Uterus (tissue), 4 donors: Measurements from ENCODE around the gene GALNT3. TPM values are rescaled to one million over a fixed set of nuclear protein-coding genes. Genes with fewer than 3 reads are reported as not detected.

ENCODE experiments used
- DNase-seq, 2 donors: peaks; one replicate each; pipeline ENCODE4 v3.0.0-alpha.2; 2019 to 2020
- H3K27ac ChIP-seq, 2 donors: fragments of 200-600 bp; sonication (generic); 1 replicate in 1 of 2; 2 replicates in 1 of 2; pipeline ENCODE4 v1.5.1; 2016 to 2018
- H3K27me3 ChIP-seq, 2 donors: fragments of 200-600 bp; sonication (generic); one replicate each; pipeline ENCODE4 v1.5.1; 2018 to 2019; ENCODE audit warnings: control low read depth in 1 of 2
- H3K36me3 ChIP-seq, 2 donors: fragments of 200-600 bp; sonication (generic); one replicate each; pipeline ENCODE4 v1.5.1; 2019; ENCODE audit warnings: control low read depth in 1 of 2
- H3K4me1 ChIP-seq, 2 donors: fragments of 200-600 bp; sonication (generic); one replicate each; pipeline ENCODE4 v1.5.1; 2018 to 2019; ENCODE audit warnings: control low read depth in 1 of 2
- H3K4me3 ChIP-seq, 2 donors: fragments of 200-600 bp; sonication (generic); 1 replicate in 1 of 2; 2 replicates in 1 of 2; pipeline ENCODE4 v1.5.1; 2018 to 2019; ENCODE audit warnings: mild to moderate bottlenecking in 1 of 2
- H3K9me3 ChIP-seq, 2 donors: fragments of 200-600 bp; sonication (generic); one replicate each; pipeline ENCODE4 v1.5.1; 2019; ENCODE audit warnings: control low read depth in 1 of 2
- POLR2A ChIP-seq, 2 donors: fragments of 450-650 bp; IDR thresholded peaks; one replicate each; pipeline ENCODE4 v1.6.1; 2016; ENCODE audit warnings: antibody characterized with exemption in 2 of 2, mild to moderate bottlenecking in 1 of 2, moderate library complexity in 1 of 2
- intact Hi-C: fragments of 100-400 bp; cut with DNase I; formaldehyde crosslinking; loops from one replicate; pipeline ENCODE4 v1.15.1; 2023; ENCODE audit warnings: low total_unique reads
- total RNA-seq, 4 donors: library from RNA; depleted of rRNA in 3 of 4; stranded (reverse); fragments of >200 nt in 3 of 4; gene quantifications; one replicate each; pipeline versions ENCODE4 v1.1.0 to v1.2.4, GENCODE V29; 2014 to 2023
- TF ChIP-seq, protein P1 (sequence below), 4 experiments: fragments of 200-600 bp in 2 of 4; fragments of 450-650 bp in 2 of 4; sonication (generic) in 2 of 4; IDR thresholded peaks; one replicate each; pipeline ENCODE4 v1.5.1; 2016 to 2019; ENCODE audit warnings: antibody characterized with exemption in 4 of 4, mild to moderate bottlenecking in 2 of 4, moderate library complexity in 1 of 4
- donor health status: DM: yes; HTN: yes; CAD: no.

The GALNT3 gene
- total RNA-seq, 4 donors from 2014 or later = 0.29 to 17.7 (median 1.6) TPM; not detected in 1

GRCh38 chr2:165810418-165810817 is 16.4 kb upstream of the GALNT3 start:
- Histone ChIP-seq H3K4me3 (no peak overlapping the region), H3K36me3 (no peaks in the 10 kb centered on the region), H3K27ac (no peak overlapping the region), H3K9me3 (no peaks in the 10 kb centered on the region), H3K4me1 (no peaks in the 10 kb centered on the region), H3K27me3 (no peaks in the 10 kb centered on the region)
- TF ChIP-seq, protein P1, sequence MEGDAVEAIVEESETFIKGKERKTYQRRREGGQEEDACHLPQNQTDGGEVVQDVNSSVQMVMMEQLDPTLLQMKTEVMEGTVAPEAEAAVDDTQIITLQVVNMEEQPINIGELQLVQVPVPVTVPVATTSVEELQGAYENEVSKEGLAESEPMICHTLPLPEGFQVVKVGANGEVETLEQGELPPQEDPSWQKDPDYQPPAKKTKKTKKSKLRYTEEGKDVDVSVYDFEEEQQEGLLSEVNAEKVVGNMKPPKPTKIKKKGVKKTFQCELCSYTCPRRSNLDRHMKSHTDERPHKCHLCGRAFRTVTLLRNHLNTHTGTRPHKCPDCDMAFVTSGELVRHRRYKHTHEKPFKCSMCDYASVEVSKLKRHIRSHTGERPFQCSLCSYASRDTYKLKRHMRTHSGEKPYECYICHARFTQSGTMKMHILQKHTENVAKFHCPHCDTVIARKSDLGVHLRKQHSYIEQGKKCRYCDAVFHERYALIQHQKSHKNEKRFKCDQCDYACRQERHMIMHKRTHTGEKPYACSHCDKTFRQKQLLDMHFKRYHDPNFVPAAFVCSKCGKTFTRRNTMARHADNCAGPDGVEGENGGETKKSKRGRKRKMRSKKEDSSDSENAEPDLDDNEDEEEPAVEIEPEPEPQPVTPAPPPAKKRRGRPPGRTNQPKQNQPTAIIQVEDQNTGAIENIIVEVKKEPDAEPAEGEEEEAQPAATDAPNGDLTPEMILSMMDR (IDR thresholded peaks at IDR 0.05) = no peak
- TF ChIP-seq POLR2A (IDR thresholded peaks at IDR 0.05) = no peak
- intact Hi-C loops = no loop called here
- no peak for DNase-seq

DNA sequence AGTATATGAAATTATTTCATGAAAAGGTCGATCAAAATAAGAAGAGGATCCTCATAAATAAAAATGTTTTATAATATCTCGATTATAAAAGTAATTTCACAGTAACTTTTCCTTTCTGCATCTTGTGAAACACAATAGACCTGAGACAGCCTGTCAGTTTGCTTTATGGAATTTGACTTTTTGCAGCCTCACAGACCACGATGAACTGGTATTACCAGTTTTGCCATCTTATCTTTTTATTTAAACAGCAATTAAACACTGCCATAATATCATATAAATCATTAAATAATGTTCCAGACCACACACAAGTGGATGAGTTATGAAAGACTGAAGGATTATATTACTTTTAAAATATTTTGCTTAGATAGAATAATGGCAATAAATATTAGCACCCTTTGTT is 10.7 kb upstream of the GALNT3 start:
- Histone ChIP-seq H3K4me1 (no peaks in the 10 kb centered on the region), H3K9me3 (no peaks in the 10 kb centered on the region), H3K4me3 (no peak overlapping the region), H3K27me3 (no peaks in the 10 kb centered on the region), H3K36me3 (no peaks in the 10 kb centered on the region), H3K27ac (no peak overlapping the region)
- TF ChIP-seq, protein P1 (IDR thresholded peaks at IDR 0.05) = no peak
- no peak for TF ChIP-seq POLR2A (IDR thresholded peaks at IDR 0.05)
- intact Hi-C loops = no loop called here
- DNase-seq = no peak

DNA sequence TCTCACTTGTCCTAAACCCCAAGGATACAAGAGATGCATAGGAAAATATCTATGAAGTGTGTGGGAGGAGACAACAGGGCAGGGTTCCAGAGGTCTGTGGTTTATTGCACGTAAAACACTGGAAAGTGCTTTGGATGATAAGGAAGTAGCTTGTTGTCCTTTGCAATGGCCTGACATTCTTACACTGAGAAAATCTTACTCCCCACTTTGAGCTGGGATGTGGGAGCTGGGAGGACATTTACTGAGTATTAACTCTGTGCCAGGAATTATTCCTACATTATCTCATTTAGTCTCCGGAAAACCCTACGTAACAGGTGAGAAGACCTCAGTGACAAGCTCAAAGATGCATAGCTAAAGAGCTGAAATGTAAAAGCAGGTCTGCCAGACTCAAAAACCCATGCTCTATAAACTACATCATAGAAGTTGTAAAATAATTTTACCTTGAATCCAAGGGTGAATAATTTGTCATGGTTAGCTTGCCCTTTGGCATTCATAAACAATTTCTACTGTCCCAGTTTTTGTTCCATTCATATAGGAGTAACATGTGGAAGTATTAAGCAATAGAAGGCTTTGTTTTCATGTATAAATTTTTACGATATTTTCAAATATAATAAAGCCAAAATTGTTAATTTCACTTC is 9.2 kb upstream of the GALNT3 start:
- Histone ChIP-seq H3K4me3 (no peak overlapping the region), H3K27me3 (no peaks in the 10 kb centered on the region), H3K9me3 (no peaks in the 10 kb centered on the region), H3K4me1 (no peaks in the 10 kb centered on the region), H3K27ac (no peak overlapping the region), H3K36me3 (no peaks in the 10 kb centered on the region)
- no peak for DNase-seq
- no peak for TF ChIP-seq POLR2A (IDR thresholded peaks at IDR 0.05)
- TF ChIP-seq, protein P1 (IDR thresholded peaks at IDR 0.05) = no peak
- intact Hi-C loops = no loop called here

GRCh38 chr2:165801176-165801575 is 7.1 kb upstream of the GALNT3 start:
- no peak for DNase-seq
- Histone ChIP-seq H3K27ac (no peak overlapping the region), H3K36me3 (no peaks in the 10 kb centered on the region), H3K27me3 (no peaks in the 10 kb centered on the region), H3K4me1 (no peaks in the 10 kb centered on the region), H3K4me3 (no peak overlapping the region), H3K9me3 (no peaks in the 10 kb centered on the region)
- intact Hi-C loops = no loop called here
- TF ChIP-seq, protein P1 (IDR thresholded peaks at IDR 0.05) = no peak
- TF ChIP-seq POLR2A (IDR thresholded peaks at IDR 0.05) = no peak

DNA sequence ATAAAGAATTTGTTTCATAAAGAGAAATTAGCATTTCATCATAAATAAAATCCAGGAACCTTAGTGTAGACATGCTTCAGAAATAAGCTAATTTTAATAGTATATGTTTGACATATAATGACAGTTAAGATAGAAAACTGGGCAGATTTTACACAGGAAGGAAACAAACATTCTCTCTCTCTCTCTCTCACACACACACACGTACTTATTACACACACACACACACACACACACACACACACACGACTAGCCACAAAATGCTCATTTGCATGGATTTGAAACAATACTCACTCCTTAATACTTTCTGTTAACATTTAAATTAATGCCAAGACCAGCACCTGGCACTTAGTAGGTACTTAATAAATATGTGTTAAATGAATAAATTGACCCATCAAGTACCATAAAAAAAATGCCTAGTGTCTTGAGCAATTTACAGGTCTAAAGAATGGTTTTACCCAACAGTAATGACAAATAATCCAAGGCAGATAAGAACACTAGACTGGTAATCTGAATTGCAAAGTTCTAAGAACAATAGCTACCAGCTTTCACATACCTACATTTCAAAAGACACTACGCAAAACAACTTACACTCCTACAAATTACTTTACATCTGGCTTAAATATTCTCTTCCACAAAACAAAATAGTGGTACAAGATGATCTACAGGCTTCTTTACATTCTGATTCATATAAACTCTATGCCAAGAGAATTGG is 2.9 kb upstream of the GALNT3 start:
- intact Hi-C loops = no loop called here
- H3K27me3 ChIP-seq = peaks cover 4% of the 10 kb centered on the region in 2 donors
- no peak for TF ChIP-seq POLR2A (IDR thresholded peaks at IDR 0.05)
- TF ChIP-seq, protein P1 (IDR thresholded peaks at IDR 0.05) = no peak
- no peak overlapping the region for H3K27ac ChIP-seq
- H3K36me3 ChIP-seq = no peaks in the 10 kb centered on the region
- H3K4me1 ChIP-seq = peaks cover 0 to 3% of the 10 kb centered on the region in 2 donors
- DNase-seq = no peak
- H3K4me3 ChIP-seq = no peak overlapping the region
- H3K9me3 ChIP-seq = no peaks in the 10 kb centered on the region
